IMR-90 (cell line): Measurements from ENCODE around the gene RIPPLY1. TPM values are rescaled to one million over a fixed set of nuclear protein-coding genes. Genes with fewer than 3 reads are reported as not detected.

Experiments used
- ATAC-seq: fragments of 200-7000 bp; cut with Tn5 transposase; 2 replicates; pipeline ENCODE4 v1.9.1; 2020; ENCODE audit warnings: low read depth, mild to moderate bottlenecking, moderate library complexity
- BruUV-seq: library from RNA; stranded (reverse); fragments of 400-500 nt; replicated peaks from 2 replicates; lab custom pipeline; 2021; lab: Mats Ljungman, UMichigan
- CTCF ChIA-PET: fragments of 300-600 bp; formaldehyde crosslinking; extraction: SDS; loops from one replicate; lab custom pipeline; 2021; ENCODE audit warnings: antibody characterized with exemption; lab: Yijun Ruan, JAX
- POLR2A ChIA-PET: fragments of 300-600 bp; sonication (Branson Sonifier 250); formaldehyde crosslinking; loops from one replicate; lab custom pipeline; 2022; ENCODE audit warnings: antibody characterized with exemption; ENCODE audit not compliant: unreplicated experiment; lab: Charles Lee
- DNase-seq: peaks from one replicate; pipeline ENCODE4 v3.0.0; 2013
- H2AFZ ChIP-seq: replicated peaks from 2 replicates; pipeline ENCODE3; 2013; ENCODE audit warnings: low read length, mild to moderate bottlenecking; ENCODE audit not compliant: poor library complexity
- H2AK5ac ChIP-seq: 2 replicates; pipeline ENCODE4 v1.6.1; 2013; ENCODE audit warnings: low read depth, low read length, inconsistent platforms
- H2AK9ac ChIP-seq: replicated peaks from 2 replicates; pipeline ENCODE3; 2013; ENCODE audit warnings: mild to moderate bottlenecking, low read depth, low read length, moderate library complexity; ENCODE audit not compliant: poor library complexity
- H2BK120ac ChIP-seq: 2 replicates; pipeline ENCODE4 v1.6.1; 2013; ENCODE audit warnings: low read depth, low read length, inconsistent platforms
- H2BK15ac ChIP-seq: 3 replicates; pipeline ENCODE4 v1.6.1; 2013; ENCODE audit warnings: low read depth, low read length, inconsistent platforms
- H2BK20ac ChIP-seq: 2 replicates; pipeline ENCODE4 v1.6.1; 2013; ENCODE audit warnings: low read depth, mild to moderate bottlenecking, inconsistent platforms, low read length, moderate library complexity
- H2BK5ac ChIP-seq: 2 replicates; pipeline ENCODE4 v1.6.1; 2013; ENCODE audit warnings: mild to moderate bottlenecking, low read depth, low read length, inconsistent platforms; ENCODE audit not compliant: poor library complexity, severe bottlenecking
- H3K14ac ChIP-seq: replicated peaks from 2 replicates; pipeline ENCODE4 v1.6.1; 2013; ENCODE audit warnings: low read depth, low read length, inconsistent platforms
- H3K18ac ChIP-seq: 2 replicates; pipeline ENCODE4 v1.6.1; 2013; ENCODE audit warnings: low read depth, low read length, control low read depth
- H3K23ac ChIP-seq: 2 replicates; pipeline ENCODE4 v1.6.1; 2013; ENCODE audit warnings: low read depth, low read length, inconsistent platforms
- H3K27ac ChIP-seq: 2 replicates; pipeline ENCODE4 v1.5.1; 2013; ENCODE audit warnings: mild to moderate bottlenecking, control low read depth, low read length; ENCODE audit not compliant: insufficient read depth
- H3K27me3 ChIP-seq: 2 replicates; pipeline ENCODE4 v1.6.1; 2013; ENCODE audit warnings: low read length; ENCODE audit not compliant: control insufficient read depth, insufficient read depth
- H3K36me3 ChIP-seq: 2 replicates; pipeline ENCODE4 v1.6.1; 2013; ENCODE audit warnings: low read length, mixed read lengths; ENCODE audit not compliant: control insufficient read depth, insufficient read depth
- H3K4ac ChIP-seq: 2 replicates; pipeline ENCODE4 v1.6.1; 2013; ENCODE audit warnings: low read depth, low read length, inconsistent platforms
- H3K4me1 ChIP-seq: 2 replicates; pipeline ENCODE4 v1.6.1; 2013; ENCODE audit warnings: low read length, mixed read lengths; ENCODE audit not compliant: control insufficient read depth, insufficient read depth
- H3K4me2 ChIP-seq: 2 replicates; pipeline ENCODE4 v1.6.1; 2013; ENCODE audit warnings: low read depth, mild to moderate bottlenecking, control low read depth, low read length, moderate library complexity
- H3K4me3 ChIP-seq: 2 replicates; pipeline ENCODE4 v1.5.1; 2013; ENCODE audit warnings: low read depth, mild to moderate bottlenecking, control low read depth, low read length, moderate library complexity; ENCODE audit not compliant: insufficient read depth
- H3K56ac ChIP-seq: 2 replicates; pipeline ENCODE4 v1.6.1; 2013; ENCODE audit warnings: low read length, inconsistent platforms; ENCODE audit not compliant: insufficient read depth; ENCODE audit errors: extremely low read depth
- H3K79me1 ChIP-seq, 2 experiments: 2 replicates each; pipeline ENCODE4 v1.6.1; 2013; ENCODE audit warnings: low read length in 2 of 2, inconsistent platforms in 1 of 2, low read depth in 1 of 2
- H3K9ac ChIP-seq: 2 replicates; pipeline ENCODE4 v1.6.1; 2013; ENCODE audit warnings: low read depth, low read length, control low read depth
- H3K9me1 ChIP-seq: 2 replicates; pipeline ENCODE4 v1.6.1; 2013; ENCODE audit warnings: low read length, inconsistent platforms; ENCODE audit not compliant: insufficient read depth
- H3K9me3 ChIP-seq: 2 replicates; pipeline ENCODE4 v1.6.1; 2013; ENCODE audit warnings: low read length; ENCODE audit not compliant: control insufficient read depth, insufficient read depth
- H4K20me1 ChIP-seq: 2 replicates; pipeline ENCODE4 v1.6.1; 2013; ENCODE audit warnings: low read length, inconsistent platforms; ENCODE audit not compliant: insufficient read depth
- H4K5ac ChIP-seq: 2 replicates; pipeline ENCODE4 v1.6.1; 2013; ENCODE audit warnings: mild to moderate bottlenecking, low read depth, low read length, control low read depth
- H4K8ac ChIP-seq, 2 experiments: 2 replicates each; pipeline ENCODE4 v1.6.1; 2013; ENCODE audit warnings: low read depth in 2 of 2, low read length in 2 of 2, control low read depth in 1 of 2, inconsistent platforms in 1 of 2
- H4K91ac ChIP-seq: 2 replicates; pipeline ENCODE4 v1.6.1; 2013; ENCODE audit warnings: low read depth, low read length, inconsistent platforms; ENCODE audit not compliant: insufficient read depth
- BHLHE40 ChIP-seq: fragments of 150-350 bp; IDR thresholded peaks from 2 replicates; pipeline ENCODE4 v1.6.1; 2016; ENCODE audit warnings: mild to moderate bottlenecking, low read depth, low read length
- WGBS, 2 experiments: methylation state at CpG; one replicate each; pipeline versions ENCODE4 v1.1.5 to v1.1.7; 2013; ENCODE audit warnings: missing lambda C conversion rate in 2 of 2; ENCODE audit not compliant: insufficient read length in 1 of 2; ENCODE audit errors: extremely low coverage in 2 of 2; 5-methylcytosine and 5-hydroxymethylcytosine counted together
- dilution Hi-C: fragments of 300-500 bp; cut with HindIII; formaldehyde crosslinking; loops from one replicate; pipeline ENCODE4 v1.14.3; 2018; ENCODE audit warnings: low sequenced_read_pairs; ENCODE audit not compliant: unreplicated experiment
- in situ Hi-C: fragments of 300-500 bp; cut with MboI; formaldehyde crosslinking; loops from 3 replicates; pipeline ENCODE4 v1.14.3; 2019; ENCODE audit warnings: low sequenced_read_pairs, inconsistent platforms, mixed read lengths
- intact Hi-C: fragments of 100-400 bp; cut with micrococcal nuclease; formaldehyde crosslinking; loops from 2 replicates; pipeline ENCODE4 v1.10.0; 2022
- polyA plus RNA-seq, 3 experiments: library from polyadenylated mRNA; depleted of rRNA; stranded (reverse); fragments of >200 nt; gene quantifications; 2 replicates each; pipeline ENCODE4 v1.2.3, GENCODE V29; 2012; ENCODE audit warnings: low replicate concordance in 1 of 3
- total RNA-seq: library from RNA; depleted of rRNA; stranded (reverse); fragments of >200 nt; gene quantifications from 2 replicates; pipeline ENCODE4 v1.2.3, GENCODE V29; 2012

The RIPPLY1 gene
- total and polyA plus RNA-seq, 2 of the 4 experiments (the other 2 are of a cell fraction), result not detected

DNA sequence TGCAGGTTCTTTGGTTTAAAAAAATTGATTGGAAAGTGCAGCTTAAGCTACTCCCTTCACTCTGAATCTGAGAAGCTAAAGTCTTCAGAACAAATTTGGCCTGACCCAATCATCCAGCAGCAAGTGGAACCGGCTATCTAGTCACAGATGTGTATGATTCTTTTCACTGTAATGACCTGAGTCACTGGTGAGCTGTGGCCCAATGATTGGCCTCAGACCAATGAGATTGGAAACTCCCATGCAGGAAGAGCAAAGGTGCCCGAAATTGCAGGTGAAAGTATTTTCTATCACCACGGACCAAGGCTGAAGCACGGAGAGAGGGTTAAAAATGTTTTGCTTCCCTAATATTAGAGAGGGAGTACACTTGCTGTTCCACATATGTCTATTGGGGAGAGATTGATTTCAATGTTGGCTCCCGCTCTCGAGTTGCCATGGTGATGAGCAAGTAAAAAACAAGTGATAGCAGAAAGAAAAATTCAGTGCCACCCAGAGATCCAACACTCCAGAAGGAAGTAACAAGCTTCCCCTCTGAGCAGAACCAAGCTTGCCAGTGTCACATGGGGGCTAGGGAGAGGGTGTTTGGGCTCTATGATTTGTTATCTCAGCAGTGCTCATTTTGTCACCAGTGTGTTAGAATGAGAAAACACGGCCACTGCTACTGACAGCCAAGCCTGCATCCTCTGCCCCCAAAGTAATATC, 11.2 kb downstream of the RIPPLY1 start:
- ATAC-seq (no peak), DNase-seq (no peak)
- H2AK5ac ChIP-seq, result no peak overlapping the region
- ChIA-PET POLR2A (no interaction called here), CTCF (no interaction called here)
- no peak overlapping the region for H4K8ac ChIP-seq
- H3K14ac ChIP-seq, result no peak overlapping the region
- no peak overlapping the region for H2BK15ac ChIP-seq
- H2AK9ac ChIP-seq, result no peak overlapping the region
- H3K4ac ChIP-seq, result no peak overlapping the region
- H3K27me3 ChIP-seq, result peaks cover 17% of the 10 kb centered on the region
- 14% methylated on average over 1 of the region's 7 CpGs; no CpG with 5 or more reads in 1 of the 2 experiments for WGBS, 2 experiments
- H3K36me3 ChIP-seq, result no peaks in the 10 kb centered on the region
- dilution Hi-C loops, result no loop called here
- no peak overlapping the region for H3K9ac ChIP-seq
- no peak overlapping the region for H2AFZ ChIP-seq
- H3K9me1 ChIP-seq, result peaks cover 11% of the 10 kb centered on the region; the same call in 1 of the 2 replicates
- no peak overlapping the region for H3K27ac ChIP-seq
- H4K20me1 ChIP-seq, result no peaks in the 10 kb centered on the region
- intact Hi-C loops, result loop anchor here (5.0 to 10.0 kb wide), 7 partner anchors 133 to 1003 kb away; partner anchors contain the start of genes NCBP2L, PRPS1, RBM41 and TSC22D3
- no peaks in the 10 kb centered on the region for H3K79me1 ChIP-seq
- H3K4me1 ChIP-seq, result 0 out of 2 replicates have a peak, but pooled peaks cover 3% of the 10 kb centered on the region
- H3K23ac ChIP-seq, result no peak overlapping the region
- no peak overlapping the region for H4K91ac ChIP-seq
- H3K4me2 ChIP-seq, result no peak overlapping the region
- TF ChIP-seq BHLHE40, result no peak
- in situ Hi-C loops, result no loop called here
- H2BK120ac ChIP-seq, result no peak overlapping the region
- no peak overlapping the region for H4K5ac ChIP-seq
- H2BK5ac ChIP-seq, result no peak overlapping the region
- BruUV-seq, result no TSS peak
- H3K56ac ChIP-seq, result no peak overlapping the region
- no peaks in the 10 kb centered on the region for H3K9me3 ChIP-seq
- no peak overlapping the region for H3K4me3 ChIP-seq
- no peak overlapping the region for H3K18ac ChIP-seq
- no peak overlapping the region for H2BK20ac ChIP-seq
